Measurements from ENCODE around the gene GPR155. TPM values are rescaled to one million over a fixed set of nuclear protein-coding genes. Genes with fewer than 3 reads are reported as not detected.
A peak's percentile ranks its signal among the peaks of the same experiment; 100 is the strongest.

Gene GPR155
- total RNA-seq, 2 experiments from 2014 or later: 1.9 TPM

DNA sequence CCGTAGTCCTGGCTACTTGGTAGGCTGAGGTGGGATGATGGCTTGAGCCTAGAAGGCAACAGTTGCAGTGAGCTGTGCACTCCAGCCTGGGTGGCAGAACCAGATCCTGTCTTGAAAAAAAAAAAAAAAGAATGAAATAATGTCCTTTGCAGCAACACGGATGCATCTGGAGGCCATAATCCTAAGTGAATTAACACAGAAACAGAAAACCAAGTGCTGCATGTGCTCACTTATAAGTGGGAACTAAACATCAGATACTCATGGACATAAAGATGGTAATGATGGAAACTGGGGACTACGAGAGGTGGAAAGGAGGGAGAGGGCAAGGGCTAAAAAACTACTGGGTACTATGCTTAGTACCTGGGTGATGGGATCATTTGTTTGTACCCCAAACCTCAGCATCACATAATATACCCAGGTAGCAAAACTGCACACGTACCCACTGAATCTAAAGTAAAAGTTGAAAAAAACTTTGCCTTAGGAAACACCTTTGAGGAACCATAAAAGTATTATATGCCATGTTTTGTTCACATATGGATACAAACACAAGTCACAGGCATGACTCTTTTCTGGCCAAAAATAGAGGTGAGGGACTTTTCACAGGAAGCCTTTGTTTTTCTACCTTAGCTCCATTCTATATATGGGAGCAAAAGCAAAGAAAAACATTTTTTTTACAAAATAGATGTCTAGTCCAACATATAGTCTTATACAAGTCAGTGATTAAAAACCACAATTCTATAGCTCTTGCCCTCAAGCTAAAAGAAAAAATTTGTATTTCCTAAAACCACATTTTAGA, 36.6 kb downstream of the GPR155 start:
- DNase-seq (ENCODE audit: low spot score): no peak
- ChIA-PET CTCF (ENCODE audit: unreplicated experiment) (no interaction called here), POLR2A (no interaction called here)
- Histone ChIP-seq H2AFZ (ENCODE audit: low read length) (no peak overlapping the region), H3K36me3 (ENCODE audit: insufficient read depth, low read length) (no peaks in the 10 kb centered on the region), H4K20me1 (ENCODE audit: insufficient read depth, low read length) (no peaks in the 10 kb centered on the region), H3K79me2 (ENCODE audit: insufficient read depth, low read depth, low read length) (no peaks in the 10 kb centered on the region), H3K4me3 (ENCODE audit: low read depth, low read length, poor library complexity, severe bottlenecking) (no peak overlapping the region), H3K4me2 (ENCODE audit: low read length) (0 out of 2 replicates have a peak overlapping the region, but pooled peaks have one; percentile 23), H3K9me3 (ENCODE audit: low read length) (no peaks in the 10 kb centered on the region), H3K9me2 (ENCODE audit: insufficient read depth, low read length) (no peaks in the 10 kb centered on the region), H3K4me1 (ENCODE audit: insufficient read depth, low read length, poor library complexity, severe bottlenecking) (no peaks in the 10 kb centered on the region), H3K27ac (ENCODE audit: low read depth, low read length, poor library complexity, severe bottlenecking) (no peak overlapping the region)
- intact Hi-C loops (cut with micrococcal nuclease; ENCODE audit: unreplicated experiment): no loop called here
- TF ChIP-seq EZH2phosphoT487 (IDR thresholded peaks at IDR 0.05; ENCODE audit: borderline replicate concordance, low read depth, low read length): no peak
- TF ChIP-seq, protein P1, sequence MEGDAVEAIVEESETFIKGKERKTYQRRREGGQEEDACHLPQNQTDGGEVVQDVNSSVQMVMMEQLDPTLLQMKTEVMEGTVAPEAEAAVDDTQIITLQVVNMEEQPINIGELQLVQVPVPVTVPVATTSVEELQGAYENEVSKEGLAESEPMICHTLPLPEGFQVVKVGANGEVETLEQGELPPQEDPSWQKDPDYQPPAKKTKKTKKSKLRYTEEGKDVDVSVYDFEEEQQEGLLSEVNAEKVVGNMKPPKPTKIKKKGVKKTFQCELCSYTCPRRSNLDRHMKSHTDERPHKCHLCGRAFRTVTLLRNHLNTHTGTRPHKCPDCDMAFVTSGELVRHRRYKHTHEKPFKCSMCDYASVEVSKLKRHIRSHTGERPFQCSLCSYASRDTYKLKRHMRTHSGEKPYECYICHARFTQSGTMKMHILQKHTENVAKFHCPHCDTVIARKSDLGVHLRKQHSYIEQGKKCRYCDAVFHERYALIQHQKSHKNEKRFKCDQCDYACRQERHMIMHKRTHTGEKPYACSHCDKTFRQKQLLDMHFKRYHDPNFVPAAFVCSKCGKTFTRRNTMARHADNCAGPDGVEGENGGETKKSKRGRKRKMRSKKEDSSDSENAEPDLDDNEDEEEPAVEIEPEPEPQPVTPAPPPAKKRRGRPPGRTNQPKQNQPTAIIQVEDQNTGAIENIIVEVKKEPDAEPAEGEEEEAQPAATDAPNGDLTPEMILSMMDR (conservative IDR thresholded peaks at IDR 0.05; ENCODE audit: low read length): no peak
- no TSS peak for BruUV-seq (replicated peaks)

DNA sequence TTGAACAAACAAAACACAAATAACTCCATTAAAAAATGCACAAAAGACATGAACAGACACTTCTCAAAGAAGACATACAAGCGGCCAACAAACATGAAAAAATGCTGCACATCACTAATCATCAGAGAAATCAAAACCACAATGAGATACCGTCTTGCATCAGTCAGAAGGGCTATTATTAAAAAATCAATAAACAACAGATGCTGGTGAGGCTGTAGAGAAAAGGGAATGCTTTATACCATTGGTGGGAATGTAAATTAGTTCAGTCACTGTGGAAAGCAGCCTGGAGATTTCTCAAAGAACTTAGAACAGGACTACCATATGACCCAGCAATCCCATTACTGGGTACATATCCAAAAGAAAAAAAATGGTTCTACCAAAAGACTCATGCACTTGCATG, 37.8 kb downstream of the GPR155 start:
- Histone ChIP-seq H3K9me3 (ENCODE audit: low read length) (no peaks in the 10 kb centered on the region), H3K4me1 (ENCODE audit: insufficient read depth, low read length, poor library complexity, severe bottlenecking) (no peaks in the 10 kb centered on the region), H4K20me1 (ENCODE audit: insufficient read depth, low read length) (no peaks in the 10 kb centered on the region), H3K79me2 (ENCODE audit: insufficient read depth, low read depth, low read length) (no peaks in the 10 kb centered on the region), H3K27ac (ENCODE audit: low read depth, low read length, poor library complexity, severe bottlenecking) (no peak overlapping the region), H3K9me2 (ENCODE audit: insufficient read depth, low read length) (no peaks in the 10 kb centered on the region), H3K36me3 (ENCODE audit: insufficient read depth, low read length) (no peaks in the 10 kb centered on the region), H3K4me2 (ENCODE audit: low read length) (no peak overlapping the region), H2AFZ (ENCODE audit: low read length) (no peak overlapping the region), H3K4me3 (ENCODE audit: low read depth, low read length, poor library complexity, severe bottlenecking) (no peak overlapping the region)
- TF ChIP-seq, protein P1 (conservative IDR thresholded peaks at IDR 0.05; ENCODE audit: low read length): no peak
- TF ChIP-seq EZH2phosphoT487 (IDR thresholded peaks at IDR 0.05; ENCODE audit: borderline replicate concordance, low read depth, low read length): no peak
- no peak for DNase-seq (ENCODE audit: low spot score)
- intact Hi-C loops (cut with micrococcal nuclease; ENCODE audit: unreplicated experiment): no loop called here
- CTCF ChIA-PET (ENCODE audit: unreplicated experiment): no interaction called here
- POLR2A ChIA-PET: no interaction called here
- BruUV-seq (replicated peaks): no TSS peak

DNA sequence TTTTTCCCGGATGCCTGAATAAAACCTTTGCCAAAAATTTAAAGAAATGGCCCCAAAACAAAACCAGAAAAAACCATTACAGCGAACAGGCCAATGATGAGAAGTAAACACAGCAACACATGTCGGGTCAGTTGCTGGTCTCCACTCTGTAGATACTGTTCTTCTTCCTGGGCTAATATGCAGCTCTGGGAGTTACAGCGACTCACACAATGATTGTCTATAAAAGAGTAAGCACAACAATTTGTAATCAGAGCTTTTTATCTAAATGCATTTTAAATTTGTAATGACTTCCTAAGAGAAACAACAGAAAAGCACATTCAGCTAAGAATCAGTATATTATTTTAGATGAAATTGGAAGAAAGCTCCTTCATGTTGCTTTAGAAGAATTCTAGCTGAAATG, 40.3 kb downstream of the GPR155 start:
- ChIA-PET CTCF (ENCODE audit: unreplicated experiment) (interaction anchor here (0.6 kb wide), 1 partner anchor 1075 kb away, joined by 5 read pairs; no protein-coding TSS in a partner anchor), POLR2A (interaction anchor here (0.7 to 1.2 kb wide), 4 partner anchors 13 to 460 kb away, joined by 3 to 8 read pairs (median 4); no protein-coding TSS in a partner anchor)
- no peak overlapping the region for H3K4me3 ChIP-seq (ENCODE audit: low read depth, low read length, poor library complexity, severe bottlenecking)
- H3K9me3 ChIP-seq (ENCODE audit: low read length): no peaks in the 10 kb centered on the region
- no peak overlapping the region for H3K27ac ChIP-seq (ENCODE audit: low read depth, low read length, poor library complexity, severe bottlenecking)
- H3K79me2 ChIP-seq (ENCODE audit: insufficient read depth, low read depth, low read length): no peaks in the 10 kb centered on the region
- no peaks in the 10 kb centered on the region for H3K36me3 ChIP-seq (ENCODE audit: insufficient read depth, low read length)
- BruUV-seq (replicated peaks): no TSS peak
- intact Hi-C loops (cut with micrococcal nuclease; ENCODE audit: unreplicated experiment): no loop called here
- H3K4me1 ChIP-seq (ENCODE audit: insufficient read depth, low read length, poor library complexity, severe bottlenecking): no peaks in the 10 kb centered on the region
- no peak overlapping the region for H3K4me2 ChIP-seq (ENCODE audit: low read length)
- DNase-seq (ENCODE audit: low spot score): no peak
- H4K20me1 ChIP-seq (ENCODE audit: insufficient read depth, low read length): no peaks in the 10 kb centered on the region
- no peaks in the 10 kb centered on the region for H3K9me2 ChIP-seq (ENCODE audit: insufficient read depth, low read length)
- no peak overlapping the region for H2AFZ ChIP-seq (ENCODE audit: low read length)
- TF ChIP-seq EZH2phosphoT487 (IDR thresholded peaks at IDR 0.05; ENCODE audit: borderline replicate concordance, low read depth, low read length): no peak
- TF ChIP-seq, protein P1 (conservative IDR thresholded peaks at IDR 0.05; ENCODE audit: low read length): no peak
